Right lobe of liver (tissue), 4 donors: Measurements from ENCODE around the gene VSTM2L.

ENCODE experiments used
- POLR2A ChIP-seq: fragments of 450-650 bp; IDR thresholded peaks from one replicate; pipeline ENCODE4 v1.6.1; 2017; ENCODE audit warnings: antibody characterized with exemption, mild to moderate bottlenecking
- TF ChIP-seq, protein P1 (sequence below), 4 donors: fragments of 200-600 bp in 3 of 4; fragments of 450-650 bp in 1 of 4; IDR thresholded peaks; one replicate each; pipeline versions ENCODE4 v1.5.1 to v1.8.0; 2016 to 2022; ENCODE audit warnings: antibody characterized with exemption in 4 of 4, mild to moderate bottlenecking in 2 of 4
- donor health status: DM: no; HTN: no; CAD: no.
- donor health status: DM: no; HTN: no; CAD: no.
- donor health status: DM: no; HTN: yes; CAD: no.

DNA sequence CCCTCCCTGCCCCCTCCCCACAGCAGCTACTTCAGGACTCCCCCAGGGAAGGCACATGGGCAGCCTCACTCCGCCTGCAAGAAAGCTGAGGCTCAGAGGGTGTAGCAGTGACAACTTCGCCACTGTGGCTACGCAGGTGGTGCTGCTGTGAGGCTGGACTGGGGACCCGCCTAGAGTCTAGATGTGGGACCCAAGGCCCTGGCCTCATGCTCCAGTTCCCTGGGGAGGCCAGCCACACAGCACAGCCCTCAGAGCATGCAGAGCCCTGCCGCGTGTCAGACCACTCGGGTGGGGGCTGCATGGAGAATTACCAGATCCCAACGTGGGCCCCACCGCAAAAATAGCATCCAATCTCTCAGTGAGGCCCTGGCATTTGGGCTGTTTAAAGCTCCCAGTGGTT, 30.8 kb upstream of the VSTM2L start:
- TF ChIP-seq, protein P1, sequence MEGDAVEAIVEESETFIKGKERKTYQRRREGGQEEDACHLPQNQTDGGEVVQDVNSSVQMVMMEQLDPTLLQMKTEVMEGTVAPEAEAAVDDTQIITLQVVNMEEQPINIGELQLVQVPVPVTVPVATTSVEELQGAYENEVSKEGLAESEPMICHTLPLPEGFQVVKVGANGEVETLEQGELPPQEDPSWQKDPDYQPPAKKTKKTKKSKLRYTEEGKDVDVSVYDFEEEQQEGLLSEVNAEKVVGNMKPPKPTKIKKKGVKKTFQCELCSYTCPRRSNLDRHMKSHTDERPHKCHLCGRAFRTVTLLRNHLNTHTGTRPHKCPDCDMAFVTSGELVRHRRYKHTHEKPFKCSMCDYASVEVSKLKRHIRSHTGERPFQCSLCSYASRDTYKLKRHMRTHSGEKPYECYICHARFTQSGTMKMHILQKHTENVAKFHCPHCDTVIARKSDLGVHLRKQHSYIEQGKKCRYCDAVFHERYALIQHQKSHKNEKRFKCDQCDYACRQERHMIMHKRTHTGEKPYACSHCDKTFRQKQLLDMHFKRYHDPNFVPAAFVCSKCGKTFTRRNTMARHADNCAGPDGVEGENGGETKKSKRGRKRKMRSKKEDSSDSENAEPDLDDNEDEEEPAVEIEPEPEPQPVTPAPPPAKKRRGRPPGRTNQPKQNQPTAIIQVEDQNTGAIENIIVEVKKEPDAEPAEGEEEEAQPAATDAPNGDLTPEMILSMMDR (IDR thresholded peaks at IDR 0.05): no peak
- TF ChIP-seq POLR2A: no peak
